Type B pancreatic cell (in vitro differentiated cells): ENCODE results near the gene LIN37. TPM values are rescaled to one million over a fixed set of nuclear protein-coding genes. Genes with fewer than 3 reads are reported as not detected.
"Not testable (repeated sequence)": the region's sequence is repeated elsewhere in the genome, so short reads cannot be mapped to it uniquely, and the experiment has no call there.

ENCODE experiments used
- DNase-seq: peaks from one replicate; pipeline ENCODE4 v3.0.0; 2021; ENCODE audit warnings: mixed read lengths; ENCODE audit not compliant: unreplicated experiment; ENCODE audit errors: extremely low spot score
- H3K27ac Mint-ChIP-seq: 2 replicates; pipeline ENCODE4 v1.8.0; 2021; ENCODE audit warnings: mild to moderate bottlenecking, mixed read lengths
- H3K27me3 Mint-ChIP-seq: 2 replicates; pipeline ENCODE4 v1.8.0; 2021; ENCODE audit warnings: mixed read lengths
- H3K36me3 Mint-ChIP-seq: 2 replicates; pipeline ENCODE4 v1.8.0; 2021; ENCODE audit warnings: mixed read lengths
- H3K4me1 Mint-ChIP-seq: one replicate; pipeline ENCODE4 v1.8.0; 2021; ENCODE audit warnings: mixed read lengths; ENCODE audit not compliant: unreplicated experiment
- H3K4me3 Mint-ChIP-seq: 2 replicates; pipeline ENCODE4 v1.8.0; 2021; ENCODE audit warnings: mild to moderate bottlenecking, mixed read lengths
- H3K9me3 Mint-ChIP-seq: 2 replicates; pipeline ENCODE4 v1.8.0; 2021; ENCODE audit warnings: mixed read lengths
- CTCF ChIP-seq: fragments of 200-600 bp; sonication (generic); conservative IDR thresholded peaks from 2 replicates; pipeline ENCODE4 v1.5.0; 2021; ENCODE audit warnings: antibody characterized with exemption, mild to moderate bottlenecking
- total RNA-seq: library from RNA; stranded (reverse); gene quantifications from 2 replicates; pipeline ENCODE4 v1.2.1, GENCODE V29; 2021; ENCODE audit warnings: low replicate concordance

Gene LIN37
- total RNA-seq, 1 donor from 2014 or later: 17.9 TPM

- DNase-seq: no peak
- Mint-ChIP-seq H3K9me3 (no peaks in the 10 kb centered on the region), H3K4me1 (no peaks in the 10 kb centered on the region), H3K4me3 (no peak overlapping the region), H3K27me3 (peaks cover 34% of the 10 kb centered on the region), H3K36me3 (no peaks in the 10 kb centered on the region), H3K27ac (no peak overlapping the region)
- TF ChIP-seq CTCF: no peak
Observed at GRCh38 chr19:35793381-35794165, 45.2 kb downstream of the LIN37 start.

- DNase-seq, H3K36me3 Mint-ChIP-seq, H3K27ac Mint-ChIP-seq, H3K4me1 Mint-ChIP-seq, H3K4me3 Mint-ChIP-seq, H3K9me3 Mint-ChIP-seq: not testable (repeated sequence)
- peaks cover 37% of the 10 kb centered on the region for H3K27me3 Mint-ChIP-seq
Observed at GRCh38 chr19:35795564-35795963, 47.2 kb downstream of the LIN37 start.

- Mint-ChIP-seq H3K27me3 (peaks cover 41% of the 10 kb centered on the region), H3K4me1 (no peaks in the 10 kb centered on the region), H3K36me3 (no peaks in the 10 kb centered on the region), H3K27ac (no peak overlapping the region), H3K4me3 (no peak overlapping the region), H3K9me3 (no peaks in the 10 kb centered on the region)
- DNase-seq: no peak
- TF ChIP-seq CTCF: no peak
Observed at GRCh38 chr19:35796645-35797542, 48.5 kb downstream of the LIN37 start.

GRCh38 chr19:35797663-35798062 is 49.3 kb downstream of the LIN37 start:
- H3K4me3 Mint-ChIP-seq: no peak overlapping the region
- TF ChIP-seq CTCF: no peak
- no peak for DNase-seq

GRCh38 chr19:35801828-35802227 is 53.5 kb downstream of the LIN37 start:
- TF ChIP-seq CTCF: no peak
- no peaks in the 10 kb centered on the region for H3K4me1 Mint-ChIP-seq
- peaks cover 26% of the 10 kb centered on the region for H3K27me3 Mint-ChIP-seq

More at GRCh38 chr19:35797663-35798062, 49.3 kb downstream of the LIN37 start:
- Mint-ChIP-seq H3K36me3 (no peaks in the 10 kb centered on the region), H3K4me1 (no peaks in the 10 kb centered on the region), H3K27ac (no peak overlapping the region), H3K27me3 (peaks cover 42% of the 10 kb centered on the region), H3K9me3 (no peaks in the 10 kb centered on the region)

More at GRCh38 chr19:35801828-35802227, 53.5 kb downstream of the LIN37 start:
- Mint-ChIP-seq H3K4me3 (no peak overlapping the region), H3K36me3 (no peaks in the 10 kb centered on the region), H3K9me3 (no peaks in the 10 kb centered on the region), H3K27ac (no peak overlapping the region)
- DNase-seq: no peak

Other genes with a start within 250 kb of the LIN37 start
- gene DMKN, start 234.9 kb upstream of the LIN37 start, total RNA-seq: 70.9 and 141 TPM in 2 replicates
- 0.53 TPM in 1 of 2 replicates, not detected in the other for gene SBSN, start 220.3 kb upstream of the LIN37 start, total RNA-seq
- gene GAPDHS, start 215.1 kb upstream of the LIN37 start, total RNA-seq: not detected in 2 replicates
- gene TMEM147, start 202.9 kb upstream of the LIN37 start, total RNA-seq: 104 and 113 TPM in 2 replicates
- 1.3 and 16.8 TPM in 2 replicates for gene ATP4A, start 184.9 kb upstream of the LIN37 start, total RNA-seq
- gene PMIS2, start 162.4 kb upstream of the LIN37 start, total RNA-seq: not detected in 2 replicates
- gene HAUS5, start 135.8 kb upstream of the LIN37 start, total RNA-seq: 19.5 and 42.6 TPM in 2 replicates
- gene RBM42, start 119.5 kb upstream of the LIN37 start, total RNA-seq: 79.6 and 84.9 TPM in 2 replicates
- gene ETV2, start 106.8 kb upstream of the LIN37 start, total RNA-seq: 1.1 TPM in 2 replicates
- gene COX6B1, start 100.3 kb upstream of the LIN37 start, total RNA-seq: 408 and 544 TPM in 2 replicates
- gene UPK1A, start 82.1 kb upstream of the LIN37 start, total RNA-seq: 4.4 and 5.1 TPM in 2 replicates
- gene ZBTB32, start 44.0 kb upstream of the LIN37 start, total RNA-seq: not detected in 2 replicates
- gene KMT2B, start 30.6 kb upstream of the LIN37 start, total RNA-seq: 52.3 and 55.4 TPM in 2 replicates
- gene IGFLR1, start 6.1 kb upstream of the LIN37 start, total RNA-seq: 1.5 and 3.8 TPM in 2 replicates
- 22.2 and 25.4 TPM in 2 replicates for gene U2AF1L4, start 3.2 kb upstream of the LIN37 start, total RNA-seq
- 74.2 and 85.4 TPM in 2 replicates for gene PSENEN, start 2.9 kb upstream of the LIN37 start, total RNA-seq
- gene HSPB6, start 8.5 kb downstream of the LIN37 start, total RNA-seq: 0.43 and 0.60 TPM in 2 replicates
- gene PROSER3, start 9.6 kb downstream of the LIN37 start, total RNA-seq: 34.6 and 48.0 TPM in 2 replicates
- gene ARHGAP33, start 27.0 kb downstream of the LIN37 start, total RNA-seq: 16.3 and 71.8 TPM in 2 replicates
- gene PRODH2, start 64.3 kb downstream of the LIN37 start, total RNA-seq: 11.5 and 20.6 TPM in 2 replicates
- 1.9 TPM in 2 replicates for gene NPHS1, start 103.9 kb downstream of the LIN37 start, total RNA-seq
- gene KIRREL2, start 108.3 kb downstream of the LIN37 start, total RNA-seq: 3.3 and 3.5 TPM in 2 replicates
- gene APLP1, start 120.0 kb downstream of the LIN37 start, total RNA-seq: 43.3 and 120 TPM in 2 replicates
- 9.1 and 11.6 TPM in 2 replicates for gene NFKBID, start 152.0 kb downstream of the LIN37 start, total RNA-seq
- 1.0 and 1.3 TPM in 2 replicates for gene HCST, start 154.0 kb downstream of the LIN37 start, total RNA-seq
- gene TYROBP, start 159.7 kb downstream of the LIN37 start, total RNA-seq: not detected in 2 replicates
- 17.3 and 22.6 TPM in 2 replicates for gene LRFN3, start 187.8 kb downstream of the LIN37 start, total RNA-seq
- gene SDHAF1, start 246.6 kb downstream of the LIN37 start, total RNA-seq: 16.1 and 17.3 TPM in 2 replicates